ENCODE data around the gene PRAMEF12.

GRCh38 chr1:12769031-12769430, 4.5 kb upstream of the PRAMEF12 start:
- TF ChIP-seq PATZ1 (CRISPR knock-in tag; IDR thresholded peaks at IDR 0.05; ENCODE audit: borderline replicate concordance): no peak
- TF ChIP-seq BACH2 (CRISPR knock-in tag; IDR thresholded peaks at IDR 0.05; ENCODE audit: borderline replicate concordance): no peak
- TF ChIP-seq ZFP30 (CRISPR knock-in tag; IDR thresholded peaks at IDR 0.05): no peak
- no peak for TF ChIP-seq ZNF8 (CRISPR knock-in tag; IDR thresholded peaks at IDR 0.05)
- no peak for TF ChIP-seq OSR1 (CRISPR knock-in tag; IDR thresholded peaks at IDR 0.05)
- no peak for TF ChIP-seq POU6F1 (CRISPR knock-in tag; IDR thresholded peaks at IDR 0.05; ENCODE audit: borderline replicate concordance, low read depth)

Measured in SK-N-SH treated with all-trans-retinoic acid at 6 μM for 48 hours (cell line).